ENCODE data around the gene TMEM213. TPM values are rescaled to one million over a fixed set of nuclear protein-coding genes. Genes with fewer than 3 reads are reported as not detected.

The TMEM213 gene
- total RNA-seq, 4 donors from 2014 or later = not detected

- TF ChIP-seq POLR2AphosphoS5 (IDR thresholded peaks at IDR 0.05) (no peak), CTCF (IDR thresholded peaks at IDR 0.05) (no peak), POLR2A (IDR thresholded peaks at IDR 0.05) (no peak), EP300 (IDR thresholded peaks at IDR 0.05; ENCODE audit: low read depth) (no peak)
- 81% methylated on average over 1 of the region's 1 CpG; no CpG with 5 or more reads in 1 of the 2 donors for WGBS, 2 donors (ENCODE audit: low coverage in 1 of 2)
- in situ Hi-C loops (cut with MboI; ENCODE audit: low pct_ligation_motif_present in 1 of 4, low pct_unique_long_range_greater_than_20kb in 1 of 4, low sequenced_read_pairs in 3 of 4) = no loop called here
Observed at GRCh38 chr7:138816650-138817049, 18.9 kb downstream of the TMEM213 start.

GRCh38 chr7:138819625-138820024 lies 21.8 kb downstream of the TMEM213 start:
- in situ Hi-C loops (cut with MboI; ENCODE audit: low pct_ligation_motif_present in 1 of 4, low pct_unique_long_range_greater_than_20kb in 1 of 4, low sequenced_read_pairs in 3 of 4) = no loop called here
- TF ChIP-seq CTCF (IDR thresholded peaks at IDR 0.05) = no peak
- TF ChIP-seq POLR2AphosphoS5 (IDR thresholded peaks at IDR 0.05) = no peak
- TF ChIP-seq EP300 (IDR thresholded peaks at IDR 0.05; ENCODE audit: low read depth) = no peak
- TF ChIP-seq POLR2A (IDR thresholded peaks at IDR 0.05) = no peak
- WGBS, 2 donors (ENCODE audit: low coverage in 1 of 2) = 76 to 91% methylated on average over 3 of the region's 3 CpGs
- no peaks in the 10 kb centered on the region for H3K27me3 ChIP-seq
- no peaks in the 10 kb centered on the region for H3K4me1 ChIP-seq
- DNase-seq = no peak
- H3K9me3 ChIP-seq = no peaks in the 10 kb centered on the region
- intact Hi-C loops (cut with DNase I; ENCODE audit: low total_unique reads) = no loop called here
- H3K4me3 ChIP-seq = no peak overlapping the region
- H3K36me3 ChIP-seq = no peaks in the 10 kb centered on the region
- no peak overlapping the region for H3K27ac ChIP-seq

More at GRCh38 chr7:138816650-138817049, 18.9 kb downstream of the TMEM213 start:
- no peak overlapping the region for H3K27ac ChIP-seq
- DNase-seq = no peak
- no peak overlapping the region for H3K4me3 ChIP-seq
- H3K4me1 ChIP-seq = no peaks in the 10 kb centered on the region
- no peaks in the 10 kb centered on the region for H3K9me3 ChIP-seq
- H3K36me3 ChIP-seq = no peaks in the 10 kb centered on the region
- intact Hi-C loops (cut with DNase I; ENCODE audit: low total_unique reads) = no loop called here
- H3K27me3 ChIP-seq = no peaks in the 10 kb centered on the region

GRCh38 chr7:138821912-138822311 lies 24.1 kb downstream of the TMEM213 start:
- WGBS, 2 donors (ENCODE audit: low coverage in 1 of 2) = 92% methylated on average over 7 of the region's 7 CpGs; no CpG with 5 or more reads in 1 of the 2 donors
- no peaks in the 10 kb centered on the region for H3K36me3 ChIP-seq

GRCh38 chr7:138822867-138823535 lies 25.2 kb downstream of the TMEM213 start:
- TF ChIP-seq POLR2AphosphoS5 (IDR thresholded peaks at IDR 0.05) (no peak), CTCF (IDR thresholded peaks at IDR 0.05) (no peak), POLR2A (IDR thresholded peaks at IDR 0.05) (no peak), EP300 (IDR thresholded peaks at IDR 0.05; ENCODE audit: low read depth) (no peak)
- H3K4me3 ChIP-seq = no peak overlapping the region
- H3K27me3 ChIP-seq = no peaks in the 10 kb centered on the region
- H3K27ac ChIP-seq = no peak overlapping the region
- H3K36me3 ChIP-seq = no peaks in the 10 kb centered on the region
- WGBS, 2 donors (ENCODE audit: low coverage in 1 of 2) = 92 to 97% methylated on average over 8 to 11 of the region's 11 CpGs
- H3K4me1 ChIP-seq = no peaks in the 10 kb centered on the region
- H3K9me3 ChIP-seq = no peaks in the 10 kb centered on the region
- intact Hi-C loops (cut with DNase I; ENCODE audit: low total_unique reads) = no loop called here
- in situ Hi-C loops (cut with MboI; ENCODE audit: low pct_ligation_motif_present in 1 of 4, low pct_unique_long_range_greater_than_20kb in 1 of 4, low sequenced_read_pairs in 3 of 4) = no loop called here
- DNase-seq = no peak

More at GRCh38 chr7:138821912-138822311, 24.1 kb downstream of the TMEM213 start:
- Histone ChIP-seq H3K27ac (no peak overlapping the region), H3K4me3 (no peak overlapping the region), H3K4me1 (no peaks in the 10 kb centered on the region), H3K9me3 (no peaks in the 10 kb centered on the region), H3K27me3 (no peaks in the 10 kb centered on the region)
- in situ Hi-C loops (cut with MboI; ENCODE audit: low pct_ligation_motif_present in 1 of 4, low pct_unique_long_range_greater_than_20kb in 1 of 4, low sequenced_read_pairs in 3 of 4) = no loop called here
- no peak for DNase-seq
- intact Hi-C loops (cut with DNase I; ENCODE audit: low total_unique reads) = no loop called here
- TF ChIP-seq POLR2AphosphoS5 (IDR thresholded peaks at IDR 0.05) (no peak), POLR2A (IDR thresholded peaks at IDR 0.05) (no peak), CTCF (IDR thresholded peaks at IDR 0.05) (no peak), EP300 (IDR thresholded peaks at IDR 0.05; ENCODE audit: low read depth) (no peak)

Measured in transverse colon (tissue), 4 donors.